Lung (tissue), 12 donors: Measurements from ENCODE around the gene ERCC6L2. TPM values are rescaled to one million over a fixed set of nuclear protein-coding genes. Genes with fewer than 3 reads are reported as not detected.

Experiments used
- ATAC-seq: fragments of 200-7000 bp; cut with Tn5 transposase; one replicate; pipeline ENCODE4 v1.9.1; 2020; ENCODE audit warnings: moderate number of reproducible peaks; ENCODE audit not compliant: insufficient read depth, low FRiP score
- DNase-seq, 3 donors: peaks; one replicate each; pipeline ENCODE4 v3.0.0-alpha.2; 2013 to 2017
- H3K27ac ChIP-seq, 2 donors: one replicate each; pipeline ENCODE4 v1.5.1; 2013; ENCODE audit warnings: mild to moderate bottlenecking in 2 of 2, moderate library complexity in 2 of 2, control low read depth in 1 of 2, inconsistent platforms in 1 of 2, low read depth in 1 of 2, low read length in 1 of 2
- H3K27me3 ChIP-seq, 3 donors: one replicate each; pipeline ENCODE4 v1.5.1; 2013; ENCODE audit warnings: low read length in 2 of 3; ENCODE audit not compliant: control insufficient read depth in 3 of 3, insufficient read depth in 3 of 3
- H3K36me3 ChIP-seq, 4 donors: one replicate each; pipeline ENCODE4 v1.5.1; 2013; ENCODE audit warnings: low read length in 4 of 4, mild to moderate bottlenecking in 1 of 4, moderate library complexity in 1 of 4; ENCODE audit not compliant: control insufficient read depth in 4 of 4, insufficient read depth in 4 of 4
- H3K4me1 ChIP-seq, 5 donors: one replicate each; pipeline ENCODE4 v1.5.1; 2013; ENCODE audit warnings: low read length in 5 of 5, mild to moderate bottlenecking in 2 of 5, moderate library complexity in 1 of 5; ENCODE audit not compliant: control insufficient read depth in 5 of 5, insufficient read depth in 5 of 5
- H3K4me3 ChIP-seq: one replicate; pipeline ENCODE4 v1.5.1; 2013; ENCODE audit warnings: mild to moderate bottlenecking, control low read depth, moderate library complexity
- H3K9ac ChIP-seq, 2 donors: one replicate each; pipeline ENCODE4 v1.5.1; 2013; ENCODE audit warnings: low read length in 2 of 2, control low read depth in 1 of 2; ENCODE audit not compliant: insufficient read depth in 1 of 2
- H3K9me3 ChIP-seq, 4 donors: one replicate each; pipeline ENCODE4 v1.5.1; 2013; ENCODE audit warnings: low read length in 3 of 4, mild to moderate bottlenecking in 1 of 4, moderate library complexity in 1 of 4; ENCODE audit not compliant: control insufficient read depth in 4 of 4, insufficient read depth in 3 of 4
- CTCF ChIP-seq: IDR thresholded peaks from 2 replicates; pipeline ENCODE4 v1.5.1; 2012; ENCODE audit warnings: mild to moderate bottlenecking; ENCODE audit errors: control extremely low read depth, extremely low read depth
- WGBS, 2 donors: extraction: QIAGEN DNeasy Blood & Tissue Kit; methylation state at CpG; one replicate each; pipeline ENCODE4 v1.1.7; 2013; 5-methylcytosine and 5-hydroxymethylcytosine counted together
- polyA plus RNA-seq, 2 donors: library from polyadenylated mRNA; stranded (reverse); fragments of 200-250 nt; gene quantifications; one replicate each; pipeline ENCODE4 v1.2.1, GENCODE V29; 2013
- total RNA-seq, 2 donors: library from RNA; depleted of rRNA in 1 of 2; stranded (reverse); fragments of >200 nt in 1 of 2; gene quantifications; one replicate each; pipeline ENCODE4 v1.2.1, GENCODE V29; 2014 to 2021
- donor health status: control.
- donor health status: control.
- donor health status: Bipolar disorder and iron deficiency.
- donor health status: healthy.
- donor health status: DM: yes; HTN: yes; CAD: no.

Gene ERCC6L2
- total and polyA plus RNA-seq, 4 donors, result 4.3 to 125 (median 24.5) TPM

GRCh38 chr9:95876595-95876994, 1.1 kb downstream of the ERCC6L2 start:
- Histone ChIP-seq H3K9me3 (peaks cover 0 to 2% (median 0%) of the 10 kb centered on the region in 4 donors), H3K36me3 (peaks cover 0 to 13% (median 6%) of the 10 kb centered on the region in 4 donors), H3K9ac (no peak overlapping the region), H3K4me1 (peaks cover 1 to 27% (median 12%) of the 10 kb centered on the region in 5 donors), H3K4me3 (no peak overlapping the region), H3K27me3 (no peaks in the 10 kb centered on the region), H3K27ac (no peak overlapping the region)
- DNase-seq (peak in 1 of 3 donors; percentile 64), ATAC-seq (no peak)
- WGBS, 2 donors, result 32 to 33% methylated on average over 3 of the region's 3 CpGs
- no peak for TF ChIP-seq CTCF

DNA sequence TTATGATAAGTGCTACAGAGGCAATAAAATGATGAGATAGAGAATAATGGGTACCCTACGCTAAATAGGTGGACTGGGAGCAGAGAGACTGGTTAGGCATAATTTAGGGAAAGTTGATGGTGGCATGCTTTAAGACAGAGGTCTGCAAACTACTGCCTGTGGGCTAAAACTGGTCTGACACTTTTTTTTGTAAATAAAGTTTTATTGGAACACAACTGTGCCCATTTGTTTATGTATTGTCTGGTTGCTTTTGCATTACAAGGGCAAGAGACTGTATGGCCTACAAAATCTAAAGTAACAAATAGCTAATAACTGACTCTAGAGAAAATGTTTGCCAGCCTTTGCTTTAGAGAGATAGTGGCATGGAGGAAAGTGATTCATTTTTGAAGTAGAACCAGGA, 2.5 kb downstream of the ERCC6L2 start:
- peaks cover 4 to 17% (median 10%) of the 10 kb centered on the region in 4 donors for H3K36me3 ChIP-seq
- H3K27me3 ChIP-seq, result no peaks in the 10 kb centered on the region
- H3K4me1 ChIP-seq, result peaks cover 3 to 27% (median 12%) of the 10 kb centered on the region in 5 donors
- DNase-seq (no peak), ATAC-seq (no peak)
- no peak overlapping the region for H3K9ac ChIP-seq
- H3K27ac ChIP-seq, result no peak overlapping the region
- no peaks in the 10 kb centered on the region for H3K9me3 ChIP-seq
- H3K4me3 ChIP-seq, result no peak overlapping the region
- 96 to 99% methylated on average over 1 of the region's 1 CpG for WGBS, 2 donors
- TF ChIP-seq CTCF, result no peak

GRCh38 chr9:95879591-95879990, 4.1 kb downstream of the ERCC6L2 start:
- ATAC-seq (no peak), DNase-seq (peak in 1 of 3 donors; percentile 38)
- H3K27ac ChIP-seq, result no peak overlapping the region
- H3K4me3 ChIP-seq, result no peak overlapping the region
- H3K36me3 ChIP-seq, result peaks cover 4 to 20% (median 11%) of the 10 kb centered on the region in 4 donors
- H3K9ac ChIP-seq, result peak overlapping the region in 1 of 2 donors; percentile 16
- TF ChIP-seq CTCF, result no peak
- no peaks in the 10 kb centered on the region for H3K27me3 ChIP-seq
- peaks cover 3 to 22% (median 9%) of the 10 kb centered on the region in 5 donors for H3K4me1 ChIP-seq
- H3K9me3 ChIP-seq, result no peaks in the 10 kb centered on the region
